HUDEP-2 (cell line): ENCODE data around the gene NTNG1.

Experiments used
- DNase-seq, 76 experiments: peaks; one replicate each; lab custom pipeline; 2025; ENCODE audit not compliant: unreplicated experiment in 76 of 76; lab: John Stamatoyannopoulos, UW

Gene NTNG1

GRCh38 chr1:107389410-107390396 is 248.9 kb downstream of the NTNG1 start:
- no peak for DNase-seq

DNA sequence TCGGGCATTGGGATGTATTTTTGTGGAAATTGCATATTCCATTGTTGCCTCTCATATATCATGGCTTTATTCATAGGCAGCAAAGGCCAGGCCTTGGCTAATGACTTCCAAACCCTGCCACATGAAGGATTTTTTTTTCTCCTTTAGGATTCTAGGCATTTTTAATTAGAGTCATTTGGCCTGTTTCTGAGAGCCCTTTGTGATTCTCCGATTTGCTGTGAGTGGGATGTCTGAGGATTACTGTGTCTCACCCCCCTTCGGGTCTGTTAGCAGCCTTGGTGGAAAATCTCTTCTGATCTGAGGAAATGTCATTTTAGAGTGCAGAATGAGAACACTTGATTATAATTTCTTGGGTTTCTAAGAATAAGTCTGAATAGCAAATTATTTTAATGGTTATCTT is 253.5 kb downstream of the NTNG1 start:
- DNase-seq: no peak

DNA sequence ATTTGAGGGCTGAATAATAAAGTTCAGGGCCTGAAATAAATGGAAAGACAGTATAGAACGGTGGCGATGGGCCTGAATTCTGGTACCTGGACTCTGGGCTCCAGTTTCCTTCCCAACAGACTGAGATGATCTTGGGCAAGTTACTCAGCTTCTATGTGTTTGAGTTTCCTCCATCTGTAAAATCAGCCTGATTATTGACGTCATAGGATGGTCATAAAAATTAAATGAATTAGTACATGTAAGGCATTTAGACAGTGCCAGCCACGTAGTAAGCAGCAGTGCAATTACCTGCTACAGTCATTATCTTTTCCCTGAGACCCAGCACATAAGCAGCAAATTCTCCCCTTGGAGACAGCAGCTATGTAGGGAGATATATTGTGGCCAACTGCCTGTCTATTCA is 260.9 kb downstream of the NTNG1 start:
- no peak for DNase-seq

DNA sequence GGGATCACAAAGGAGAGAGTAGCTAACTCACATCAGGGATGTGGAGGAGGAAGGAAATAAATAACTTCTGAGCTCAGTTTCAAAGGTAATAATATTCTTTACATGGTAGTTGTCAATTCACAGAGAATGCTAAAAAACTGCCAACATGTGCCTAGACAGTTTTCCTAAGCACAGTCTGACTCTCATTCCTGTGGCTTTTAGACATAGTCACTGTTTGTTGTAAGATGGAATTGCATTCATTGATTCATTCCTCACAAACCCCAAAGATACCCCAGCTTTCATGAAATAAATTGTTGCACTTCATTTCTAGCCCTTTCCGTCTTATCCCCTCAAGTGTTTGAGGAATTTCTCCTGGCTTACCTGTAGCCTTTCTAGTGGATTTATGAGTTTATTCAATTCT is 263.9 kb downstream of the NTNG1 start:
- no peak for DNase-seq

DNA sequence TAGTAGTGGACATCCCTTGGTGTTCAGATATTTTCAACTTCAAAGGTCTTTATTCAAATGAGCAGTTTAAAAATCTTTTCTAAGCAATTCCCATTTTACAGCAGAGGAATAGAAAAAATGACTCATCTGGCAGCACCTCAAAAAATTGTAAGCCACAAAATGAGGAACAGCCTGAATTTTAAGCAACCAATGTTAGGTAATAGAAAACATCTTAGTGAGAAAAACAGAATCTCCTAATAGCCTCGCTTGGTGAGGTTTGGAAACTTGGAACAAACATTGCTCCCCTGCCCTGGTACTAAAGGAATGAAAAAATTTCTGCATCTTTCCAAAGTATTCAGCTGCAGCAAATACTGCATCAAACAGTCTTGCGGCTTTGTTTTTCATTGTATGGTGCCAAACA is 264.4 kb downstream of the NTNG1 start:
- no peak for DNase-seq

DNA sequence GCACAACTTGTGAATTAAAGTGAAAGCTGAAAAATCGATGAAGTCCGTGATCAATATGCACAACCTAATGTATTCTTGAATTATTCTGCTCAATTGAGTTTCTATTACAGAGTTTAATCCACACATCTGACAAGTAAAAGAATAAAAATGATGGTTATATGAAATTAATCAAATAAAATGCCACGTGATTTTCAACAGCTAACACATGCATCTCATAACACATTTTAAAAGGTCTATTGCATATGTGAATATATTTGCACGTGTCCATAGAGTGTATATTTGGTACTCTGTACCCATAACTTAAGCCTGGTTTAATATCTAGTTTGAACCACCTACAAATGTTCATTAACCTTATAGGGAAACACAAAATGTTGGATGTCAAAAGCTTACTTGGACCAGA is 266.2 kb downstream of the NTNG1 start:
- no peak for DNase-seq

DNA sequence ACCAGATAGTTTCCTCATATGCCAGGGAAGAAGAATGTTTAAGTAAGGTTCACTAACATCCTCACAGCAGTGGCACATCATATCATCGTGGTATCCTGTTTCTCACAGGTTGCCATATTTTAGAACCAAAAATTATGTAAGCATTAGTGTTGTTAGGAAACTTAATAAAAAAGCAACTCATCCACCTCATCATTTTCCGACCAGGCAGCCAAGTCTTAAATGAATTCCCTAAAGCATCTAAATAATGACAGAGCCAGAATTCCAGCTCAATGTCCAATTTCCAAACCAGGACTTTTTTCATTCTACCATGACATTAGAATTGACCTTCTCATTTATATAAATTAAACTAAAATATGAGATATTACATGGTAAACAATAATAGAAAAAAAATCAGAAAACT is 272.7 kb downstream of the NTNG1 start:
- DNase-seq: no peak

DNA sequence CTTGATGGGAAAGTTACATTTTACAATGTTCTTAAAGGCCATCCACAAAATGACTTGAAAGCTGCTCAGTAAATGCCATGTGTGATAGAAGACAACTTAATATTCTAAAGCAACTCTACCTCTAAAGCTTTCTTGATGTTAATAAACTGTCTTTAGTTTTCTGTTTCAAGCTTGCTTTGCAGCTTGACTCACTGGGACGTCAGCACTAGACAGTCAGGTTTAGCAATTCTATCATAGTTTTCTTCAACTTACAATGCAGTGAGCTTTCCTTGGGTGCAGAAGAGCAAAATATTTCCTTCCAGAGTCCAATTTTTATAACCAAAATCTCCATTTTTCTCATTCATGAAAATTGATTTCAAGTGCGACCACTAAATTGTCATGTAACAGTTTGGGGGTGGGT is 273.1 kb downstream of the NTNG1 start:
- no peak for DNase-seq

DNA sequence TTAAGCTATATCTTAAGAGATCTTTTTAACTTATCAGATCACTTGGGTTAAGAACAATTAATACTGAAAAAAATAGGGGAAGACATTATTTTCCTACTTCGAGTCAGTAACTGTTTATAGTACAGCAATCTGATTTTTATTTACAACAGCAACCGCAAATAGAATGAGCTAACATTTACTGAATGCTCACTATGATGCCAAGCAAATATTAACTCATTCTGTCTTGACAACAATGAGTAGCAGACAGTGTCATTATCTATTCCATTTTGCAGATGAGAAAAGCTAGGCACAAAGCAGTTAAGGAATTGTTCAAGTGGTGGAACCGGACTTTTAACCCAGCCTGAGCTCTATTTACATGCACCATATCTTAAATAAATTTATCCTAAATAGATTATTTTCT is 273.7 kb downstream of the NTNG1 start:
- DNase-seq: no peak

DNA sequence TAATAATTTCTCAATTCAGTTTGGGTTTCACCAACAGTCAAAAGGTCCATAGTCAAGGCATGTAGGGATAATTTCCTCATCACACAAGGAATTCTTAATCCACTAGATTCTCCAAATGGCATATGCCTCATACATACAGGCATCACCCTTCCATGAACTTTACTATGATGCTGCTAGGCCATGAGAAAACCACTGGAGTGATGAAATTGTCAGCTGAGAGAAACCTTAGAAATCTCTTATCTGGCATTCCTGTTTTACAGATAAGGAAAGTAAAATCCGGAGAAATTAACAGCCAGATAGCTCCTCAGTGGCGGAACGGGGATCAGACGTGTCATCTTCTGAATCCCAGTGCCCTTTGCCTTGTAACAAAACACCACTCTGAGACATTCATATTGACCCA is 274.4 kb downstream of the NTNG1 start:
- no peak for DNase-seq

DNA sequence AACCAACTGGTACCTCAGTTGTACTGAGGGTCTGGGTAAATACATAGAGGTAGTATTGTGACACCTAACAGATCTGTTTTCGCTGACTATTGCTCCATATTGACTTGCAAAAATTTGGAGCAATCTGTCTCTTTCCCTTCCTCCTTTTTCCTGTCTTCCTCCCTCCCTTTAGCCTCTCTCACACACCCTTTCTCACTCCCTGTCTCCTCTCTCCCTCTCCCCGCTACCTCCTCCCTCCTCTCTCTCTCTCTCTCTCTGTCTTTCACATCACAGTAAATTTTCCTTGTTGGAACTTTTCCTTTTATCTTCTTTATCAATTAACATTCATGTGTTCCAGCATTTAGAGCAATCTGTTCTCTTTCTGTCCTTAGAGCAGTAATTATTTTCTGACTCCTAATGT is 278.2 kb downstream of the NTNG1 start:
- no peak for DNase-seq

DNA sequence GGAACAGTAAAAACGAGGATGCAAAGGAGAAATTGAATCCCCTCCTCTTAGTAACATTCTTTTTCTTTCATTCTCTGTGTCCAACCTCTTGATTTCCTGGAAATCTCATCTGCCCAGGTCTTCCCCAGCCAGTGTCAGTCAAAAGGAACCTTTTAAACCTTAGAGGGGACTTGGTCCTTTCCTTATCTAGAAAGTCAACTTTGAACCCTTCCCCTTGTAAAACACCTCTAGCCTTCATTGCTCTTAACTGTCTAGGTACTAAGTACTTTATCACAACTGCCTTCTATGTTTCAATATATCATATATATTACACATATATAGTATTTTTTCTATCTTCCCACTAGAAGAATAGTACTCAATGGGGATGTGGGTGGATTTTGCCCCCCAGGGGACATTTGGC is 282.1 kb downstream of the NTNG1 start:
- no peak for DNase-seq

GRCh38 chr1:107430540-107431228 is 289.8 kb downstream of the NTNG1 start:
- peak in 34 of 76 experiments; percentile 1 to 57 (median 12) for DNase-seq

DNA sequence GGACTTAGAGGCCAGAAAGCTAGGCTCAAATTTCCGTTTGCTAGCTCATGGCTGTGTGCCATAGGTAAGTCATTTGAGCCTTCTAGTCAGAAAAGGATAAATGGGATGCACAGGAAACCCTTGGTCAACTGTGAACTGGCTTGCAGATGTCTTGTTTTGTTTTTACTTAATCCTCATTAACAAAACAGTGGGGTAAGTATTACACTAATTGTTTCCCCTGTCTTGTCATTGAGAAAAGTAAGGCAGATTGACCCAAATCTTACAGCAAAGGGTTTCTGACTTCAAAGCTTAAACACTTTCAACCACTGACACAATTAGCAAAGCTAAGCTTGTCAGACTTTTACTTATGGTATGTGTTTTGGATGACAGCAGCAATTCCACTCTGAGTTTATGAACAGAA is 291.3 kb downstream of the NTNG1 start:
- DNase-seq: no peak

GRCh38 chr1:107433068-107433467 is 292.2 kb downstream of the NTNG1 start:
- DNase-seq: no peak

GRCh38 chr1:107433635-107434360 is 293.0 kb downstream of the NTNG1 start:
- no peak for DNase-seq

GRCh38 chr1:107434361-107434693 is 293.5 kb downstream of the NTNG1 start:
- no peak for DNase-seq

- DNase-seq: no peak
Measured at GRCh38 chr1:107436552-107437241, 295.9 kb downstream of the NTNG1 start.

GRCh38 chr1:107439567-107439966 is 298.7 kb downstream of the NTNG1 start:
- no peak for DNase-seq

DNA sequence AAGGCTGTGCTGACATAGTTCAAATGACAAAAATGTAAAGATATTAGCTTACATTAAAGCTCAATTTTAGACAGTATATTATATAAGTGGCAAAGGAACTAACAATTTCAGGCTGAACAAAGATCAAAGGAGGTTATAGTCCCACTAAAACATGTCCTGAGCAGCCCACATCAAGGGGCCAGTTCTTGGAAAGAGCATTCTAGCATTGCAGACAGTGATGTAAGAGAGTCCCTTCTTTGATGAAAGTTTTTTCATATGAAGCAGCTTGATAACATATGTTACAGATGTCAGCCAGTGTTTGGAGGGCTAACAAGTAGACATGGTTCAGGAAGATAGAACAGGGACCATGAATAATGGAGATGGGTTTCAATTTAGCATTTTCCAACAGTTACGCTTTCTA is 301.7 kb downstream of the NTNG1 start:
- no peak for DNase-seq

GRCh38 chr1:107443027-107443426 is 302.2 kb downstream of the NTNG1 start:
- DNase-seq: no peak
